HepG2 (cell line): ENCODE data around the gene DRD1. TPM values are rescaled to one million over a fixed set of nuclear protein-coding genes. Genes with fewer than 3 reads are reported as not detected.

ENCODE experiments used
- BRF2 ChIP-seq: sonication (generic); formaldehyde crosslinking; IDR thresholded peaks from 2 replicates; pipeline ENCODE4 v1.8.1; 2022; ENCODE audit warnings: mild to moderate bottlenecking, missing genetic modification reagents
- PRDM15 ChIP-seq: sonication (generic); formaldehyde crosslinking; IDR thresholded peaks from 2 replicates; pipeline ENCODE4 v1.4.0; 2020; ENCODE audit warnings: missing genetic modification reagents
- SP1 ChIP-seq, 2 experiments: fragments of 450-650 bp in 1 of 2; sonication (generic) in 1 of 2; formaldehyde crosslinking in 1 of 2; IDR thresholded peaks; 2 replicates each; pipeline versions ENCODE4 v1.4.0 to v1.6.1; 2016 to 2020; ENCODE audit warnings: missing genetic modification reagents in 1 of 2
- XRCC5 ChIP-seq: fragments of 200-400 bp; formaldehyde crosslinking; optimal IDR thresholded peaks from 2 replicates; pipeline ENCODE3; 2017; ENCODE audit warnings: mild to moderate bottlenecking, low read length
- ZNF142 ChIP-seq: sonication (generic); formaldehyde crosslinking; IDR thresholded peaks from 2 replicates; pipeline ENCODE4 v1.4.0; 2020; ENCODE audit warnings: missing genetic modification reagents
- ZNF543 ChIP-seq: sonication (generic); formaldehyde crosslinking; IDR thresholded peaks from 2 replicates; pipeline ENCODE4 v1.4.0; 2020; ENCODE audit warnings: mild to moderate bottlenecking, missing genetic modification reagents
- polyA plus RNA-seq, 8 experiments: library from polyadenylated mRNA; depleted of rRNA in 3 of 8; stranded (reverse) in 7 of 8; unstranded in 1 of 8; fragments of >200 nt; fragmentation: Illumina TruSeq in 4 of 8; extraction: Trizol in 4 of 8; gene quantifications; 2 replicates each; pipeline versions ENCODE4 v1.2.1 to v1.2.3, GENCODE V29; 2011 to 2016; ENCODE audit warnings: low read depth in 4 of 8, missing spikeins in 1 of 8, mixed read lengths in 1 of 8; ENCODE audit not compliant: insufficient read depth in 1 of 8
- total RNA-seq, 5 experiments: library from RNA; depleted of rRNA; stranded (reverse); fragments of >200 nt; fragmentation: Illumina TruSeq; extraction: Trizol; gene quantifications; 2 replicates each; pipeline ENCODE4 v1.2.3, GENCODE V29; 2016; ENCODE audit warnings: low read depth in 1 of 5

Gene DRD1
- total and polyA plus RNA-seq, 2 of the 13 experiments (the other 11 are each of a cell fraction or from before 2014, with no cell fraction given) = not detected

GRCh38 chr5:175487514-175488222 lies 43.7 kb upstream of the DRD1 start (continued):
- TF ChIP-seq ZNF142 (CRISPR knock-in tag) (no peak), ZNF543 (no peak), XRCC5 (no peak), BRF2 (CRISPR knock-in tag) (no peak), SP1 (IDR thresholded peaks at IDR 0.05) (no peak), SP1 (CRISPR knock-in tag; IDR thresholded peaks at IDR 0.05) (no peak), PRDM15 (CRISPR knock-in tag) (no peak)
